GM12878 (cell line): ENCODE results near the gene MRC2. TPM values are rescaled to one million over a fixed set of nuclear protein-coding genes. Genes with fewer than 3 reads are reported as not detected.

Source experiments
- ATAC-seq: fragments of 200-7000 bp; cut with Tn5 transposase; 3 replicates; pipeline ENCODE4 v1.9.1; 2020; ENCODE audit warnings: mild to moderate bottlenecking, moderate library complexity
- BruUV-seq: library from RNA; stranded (reverse); fragments of 400-500 nt; replicated peaks from 2 replicates; lab custom pipeline; 2021; lab: Mats Ljungman, UMichigan
- CTCF ChIA-PET: fragments of 300-600 bp; sonication (Branson Sonifier 250); formaldehyde crosslinking; extraction: SDS; loops from one replicate; lab custom pipeline; 2021; ENCODE audit warnings: inconsistent platforms; lab: Yijun Ruan, JAX
- POLR2A ChIA-PET: fragments of 350-600 bp; formaldehyde crosslinking; extraction: SDS; loops from one replicate; lab custom pipeline; 2021; ENCODE audit warnings: inconsistent platforms; lab: Charles Lee
- RAD21 ChIA-PET: fragments of 300-600 bp; sonication (Branson Sonifier 250); formaldehyde crosslinking; loops from one replicate; lab custom pipeline; 2023; ENCODE audit warnings: antibody characterized with exemption; ENCODE audit not compliant: unreplicated experiment; lab: Charles Lee
- SMC1A ChIA-PET: fragments of 300-600 bp; sonication (Branson Sonifier 250); formaldehyde crosslinking; loops from one replicate; lab custom pipeline; 2023; ENCODE audit not compliant: unreplicated experiment, uncharacterized antibody; lab: Charles Lee
- DNase-seq: peaks from one replicate; pipeline ENCODE4 v3.0.0-alpha.2; 2011; ENCODE audit warnings: low read depth, low spot score
- FAIRE-seq: peaks from 3 replicates; lab custom pipeline; 2011; peaks lifted over from hg19 to GRCh38; lab: Jason Lieb, UNC
- H2AFZ ChIP-seq: 2 replicates; pipeline ENCODE4 v1.6.0; 2011; ENCODE audit warnings: low read depth, low read length, control low read depth; ENCODE audit not compliant: control insufficient read depth
- H3K27ac ChIP-seq: 2 replicates; pipeline ENCODE4 v1.5.1; 2011; ENCODE audit warnings: control low read depth; ENCODE audit not compliant: control insufficient read depth, insufficient read depth
- H3K27me3 ChIP-seq, 2 experiments: replicated peaks in 1 of 2; 2 replicates each; pipeline versions ENCODE4 v1.6.0 to v1.6.1; 2011; ENCODE audit warnings: low read length in 1 of 2; ENCODE audit not compliant: control insufficient read depth in 2 of 2, insufficient read depth in 2 of 2
- H3K36me3 ChIP-seq, 2 experiments: 2 replicates each; pipeline ENCODE4 v1.5.1; 2011; ENCODE audit warnings: low read length in 1 of 2; ENCODE audit not compliant: control insufficient read depth in 2 of 2, insufficient read depth in 2 of 2
- H3K4me1 ChIP-seq: 2 replicates; pipeline ENCODE4 v1.6.1; 2011; ENCODE audit warnings: mild to moderate bottlenecking, low read length, moderate library complexity, mixed read lengths; ENCODE audit not compliant: control insufficient read depth, insufficient read depth
- H3K4me2 ChIP-seq: 2 replicates; pipeline ENCODE4 v1.6.0; 2011; ENCODE audit warnings: control low read depth; ENCODE audit not compliant: control insufficient read depth, insufficient read depth
- H3K4me3 ChIP-seq: fragments of 200-600 bp; sonication (generic); 2 replicates; pipeline ENCODE4 v1.5.1; 2016
- H3K79me2 ChIP-seq: 2 replicates; pipeline ENCODE4 v1.6.0; 2011; ENCODE audit warnings: low read length; ENCODE audit not compliant: control insufficient read depth, insufficient read depth
- H3K9ac ChIP-seq: 2 replicates; pipeline ENCODE4 v1.8.0; 2011; ENCODE audit warnings: low read length, control low read depth, mixed read lengths; ENCODE audit not compliant: control insufficient read depth, insufficient read depth
- H3K9me3 ChIP-seq: replicated peaks from 3 replicates; pipeline ENCODE4 v1.5.1; 2011; ENCODE audit warnings: mild to moderate bottlenecking, low read length; ENCODE audit not compliant: control insufficient read depth, insufficient read depth
- H4K20me1 ChIP-seq: 2 replicates; pipeline ENCODE4 v1.6.0; 2011; ENCODE audit not compliant: control insufficient read depth, insufficient read depth
- ATF7 ChIP-seq: fragments of 450-650 bp; IDR thresholded peaks from 2 replicates; pipeline ENCODE4 v1.6.1; 2016; ENCODE audit warnings: low read depth, mild to moderate bottlenecking
- BCL11A ChIP-seq: IDR thresholded peaks from 2 replicates; pipeline ENCODE4 v1.6.1; 2011; ENCODE audit warnings: low read depth, low read length
- CBX3 ChIP-seq: fragments of 200-600 bp; sonication (generic); IDR thresholded peaks from 2 replicates; pipeline ENCODE4 v1.6.1; 2016; ENCODE audit warnings: low read depth, borderline replicate concordance
- CEBPB ChIP-seq, 2 experiments: fragments of 150-350 bp in 1 of 2; IDR thresholded peaks; 2 replicates each; pipeline ENCODE4 v1.6.1; 2012 to 2014; ENCODE audit warnings: low read depth in 2 of 2, low read length in 2 of 2, borderline replicate concordance in 1 of 2, inconsistent platforms in 1 of 2
- CTCF ChIP-seq, 3 experiments: IDR thresholded peaks in 2 of 3; conservative IDR thresholded peaks in 1 of 3; 2 replicates each; pipeline ENCODE4 v1.5.1; 2011; ENCODE audit warnings: low read depth in 3 of 3, low read length in 3 of 3, mild to moderate bottlenecking in 3 of 3, control low read depth in 2 of 3, moderate library complexity in 2 of 3, inconsistent platforms in 1 of 3, mixed read lengths in 1 of 3; ENCODE audit not compliant: control insufficient read depth in 2 of 3, insufficient read depth in 1 of 3; ENCODE audit errors: extremely low read depth in 1 of 3
- EED ChIP-seq: sonication (generic); IDR thresholded peaks from 2 replicates; pipeline ENCODE4 v1.6.1; 2016; ENCODE audit warnings: antibody characterized with exemption, low read depth
- FOS ChIP-seq: IDR thresholded peaks from 3 replicates; pipeline ENCODE4 v1.6.1; 2011; ENCODE audit warnings: borderline replicate concordance; ENCODE audit not compliant: insufficient read length; ENCODE audit errors: extremely low read depth
- MYB ChIP-seq: fragments of 150-350 bp; IDR thresholded peaks from 2 replicates; pipeline ENCODE4 v1.6.1; 2014; ENCODE audit warnings: mild to moderate bottlenecking, low read depth, low read length, borderline replicate concordance
- NKRF ChIP-seq: fragments of 450-650 bp; conservative IDR thresholded peaks from 2 replicates; pipeline ENCODE4 v1.6.1; 2017; ENCODE audit warnings: mild to moderate bottlenecking, moderate library complexity
- NR2C2 ChIP-seq: IDR thresholded peaks from 2 replicates; pipeline ENCODE4 v1.6.1; 2011; ENCODE audit warnings: borderline replicate concordance, low read depth; ENCODE audit not compliant: control insufficient read depth, insufficient read length
- POU2F2 ChIP-seq: IDR thresholded peaks from 3 replicates; pipeline ENCODE4 v1.6.1; 2011; ENCODE audit warnings: low read depth, mild to moderate bottlenecking, low read length, borderline replicate concordance
- RAD21 ChIP-seq: IDR thresholded peaks from 2 replicates; pipeline ENCODE4 v1.6.1; 2011; ENCODE audit warnings: mild to moderate bottlenecking, low read depth, low read length, moderate library complexity; ENCODE audit not compliant: insufficient read depth
- RBBP5 ChIP-seq: fragments of 200-600 bp; sonication (generic); conservative IDR thresholded peaks from 2 replicates; pipeline ENCODE4 v1.6.1; 2016
- STAT1 ChIP-seq: fragments of 450-650 bp; conservative IDR thresholded peaks from 2 replicates; pipeline ENCODE4 v1.6.1; 2014; ENCODE audit warnings: antibody characterized with exemption, mild to moderate bottlenecking
- SUZ12 ChIP-seq: fragments of 200-600 bp; sonication (generic); IDR thresholded peaks from one replicate; pipeline ENCODE4 v1.6.1; 2018; ENCODE audit warnings: antibody characterized with exemption, mild to moderate bottlenecking; ENCODE audit not compliant: unreplicated experiment
- TCF7 ChIP-seq: IDR thresholded peaks from 2 replicates; pipeline ENCODE4 v1.6.1; 2014; ENCODE audit warnings: antibody characterized with exemption, borderline replicate concordance
- YBX1 ChIP-seq: fragments of 450-650 bp; IDR thresholded peaks from 2 replicates; pipeline ENCODE4 v1.6.1; 2016; ENCODE audit warnings: antibody characterized with exemption
- ZBTB33 ChIP-seq: fragments of 450-650 bp; IDR thresholded peaks from 2 replicates; pipeline ENCODE4 v1.6.1; 2017; ENCODE audit warnings: mild to moderate bottlenecking
- ZNF622 ChIP-seq: fragments of 450-650 bp; IDR thresholded peaks from 2 replicates; pipeline ENCODE4 v1.6.1; 2017; ENCODE audit warnings: mild to moderate bottlenecking, inconsistent platforms
- WGBS: methylation state at CpG from one replicate; pipeline ENCODE4 v1.1.6; 2016; ENCODE audit warnings: low lambda C conversion rate; ENCODE audit not compliant: insufficient replicate concordance, insufficient coverage; ENCODE audit errors: missing lambda C conversion rate; 5-methylcytosine and 5-hydroxymethylcytosine counted together
- in situ Hi-C: fragments of 300-500 bp; cut with MboI; formaldehyde crosslinking; loops from 9 replicates; pipeline ENCODE4 v1.14.3; 2018; ENCODE audit warnings: mixed read lengths
- intact Hi-C: fragments of 100-400 bp; cut with micrococcal nuclease; formaldehyde crosslinking; loops from one replicate; pipeline ENCODE4 v1.14.2; 2022; ENCODE audit not compliant: unreplicated experiment
- polyA plus RNA-seq, 11 experiments: library from polyadenylated mRNA; depleted of rRNA in 4 of 11; unstranded in 6 of 11; stranded (reverse) in 5 of 11; fragments of >200 nt; fragmentation: Nextera tagmentation in 4 of 11; fragmentation: Illumina TruSeq in 1 of 11; extraction: Ambion mirVana in 4 of 11; extraction: Trizol in 1 of 11; gene quantifications; 1 replicate in 1 of 11; 2 replicates in 10 of 11; pipeline versions ENCODE4 v1.2.1 to v1.2.3, GENCODE V29; 2011 to 2016; ENCODE audit warnings: inconsistent platforms in 2 of 11, missing spikeins in 2 of 11, low read depth in 1 of 11
- total RNA-seq, 4 experiments: library from RNA; depleted of rRNA in 3 of 4; stranded (reverse); fragments of >200 nt in 3 of 4; fragmentation: Illumina TruSeq in 1 of 4; extraction: Trizol in 1 of 4; gene quantifications; 2 replicates each; pipeline versions ENCODE4 v1.2.1 to v1.2.3, GENCODE V29; 2013 to 2021

MRC2 gene
- total and polyA plus RNA-seq, 10 of the 15 experiments (the other 5 are each of a cell fraction or from before 2014, with no cell fraction given): 0.04 to 0.96 (median 0.30) TPM; not detected in 1

GRCh38 chr17:62591333-62591732 lies 36.1 kb upstream of the MRC2 start:
- FAIRE-seq (no peak), ATAC-seq (no peak), DNase-seq (no peak)
- Histone ChIP-seq H3K4me3 (no peak overlapping the region), H3K79me2 (no peaks in the 10 kb centered on the region), H3K9ac (no peak overlapping the region), H3K27ac (no peak overlapping the region), H3K4me2 (no peak overlapping the region), H3K4me1 (no peaks in the 10 kb centered on the region), H4K20me1 (no peaks in the 10 kb centered on the region), H3K27me3 (no peaks in the 10 kb centered on the region), H2AFZ (no peak overlapping the region), H3K36me3 (peaks cover 4 to 17% of the 10 kb centered on the region in 2 experiments), H3K9me3 (no peaks in the 10 kb centered on the region; the same call in 1 of the 3 replicates)
- intact Hi-C loops (no loop called here), in situ Hi-C loops (no loop called here)
- POLR2A ChIA-PET: no interaction called here
- CTCF ChIA-PET: interaction anchor here (0.7 to 0.8 kb wide), 2 partner anchors 43 to 136 kb away, joined by 4 to 5 read pairs; no protein-coding TSS in a partner anchor
- TF ChIP-seq ZNF622: no peak
- TF ChIP-seq STAT1: no peak
- no peak for TF ChIP-seq YBX1
- no peak for TF ChIP-seq RBBP5
- no peak for TF ChIP-seq CEBPB (IDR thresholded peaks at IDR 0.05; ENCODE audit: borderline replicate concordance in 1 of 2, low read depth in 2 of 2, low read length in 2 of 2)
- no peak for TF ChIP-seq ZBTB33
- TF ChIP-seq ATF7: no peak
- TF ChIP-seq EED: no peak
- no peak for TF ChIP-seq CTCF (IDR thresholded peaks at IDR 0.05 in 2 of 3, conservative IDR thresholded peaks at IDR 0.05 in 1 of 3; ENCODE audit: control insufficient read depth in 2 of 3, extremely low read depth in 1 of 3, insufficient read depth in 1 of 3, low read depth in 3 of 3, low read length in 3 of 3)
- no peak for TF ChIP-seq FOS
- TF ChIP-seq NR2C2: no peak
- no peak for TF ChIP-seq NKRF
- TF ChIP-seq BCL11A: no peak
- TF ChIP-seq POU2F2: no peak
- no peak for TF ChIP-seq SUZ12
- TF ChIP-seq RAD21: no peak
- TF ChIP-seq TCF7: no peak
- no peak for TF ChIP-seq MYB
- TF ChIP-seq CBX3: no peak
- SMC1A ChIA-PET: interaction anchor here (0.6 to 1.4 kb wide), 3 partner anchors 10 to 70 kb away, joined by 3 to 4 read pairs (median 3); no protein-coding TSS in a partner anchor
- WGBS: 94% methylated on average over 6 of the region's 6 CpGs
- RAD21 ChIA-PET: no interaction called here
- BruUV-seq: no TSS peak
